ENCODE measurements around the gene BRME1. TPM values are rescaled to one million over a fixed set of nuclear protein-coding genes. Genes with fewer than 3 reads are reported as not detected.

The BRME1 gene
- total RNA-seq, 4 donors from 2014 or later: 0.66 to 3.0 (median 1.0) TPM; not detected in 1

- TF ChIP-seq CTCF (IDR thresholded peaks at IDR 0.05; ENCODE audit: low read depth): no peak
Measured at GRCh38 chr19:13914777-13915176, 8.9 kb upstream of the BRME1 start.

DNA sequence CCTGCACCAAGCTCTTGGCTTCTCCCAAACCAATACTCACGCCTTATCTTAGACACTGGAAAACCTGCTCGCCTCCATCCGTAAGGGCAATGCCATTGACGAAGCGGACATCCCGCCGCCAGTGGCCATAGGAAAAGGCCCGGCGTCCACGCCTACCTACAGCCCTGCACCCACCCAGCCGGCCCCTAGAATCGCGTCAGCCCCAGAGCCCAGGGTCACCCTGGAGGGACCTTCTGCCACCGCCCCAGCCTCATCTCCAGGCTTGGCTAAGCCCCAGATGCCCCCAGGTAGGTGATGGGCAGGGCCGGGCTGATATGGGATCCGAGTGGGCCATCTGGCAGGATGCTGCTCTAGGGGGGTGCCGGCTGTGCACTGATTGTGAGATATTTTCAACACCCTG, 7.4 kb upstream of the BRME1 start:
- no peak for TF ChIP-seq CTCF (IDR thresholded peaks at IDR 0.05; ENCODE audit: low read depth)

DNA sequence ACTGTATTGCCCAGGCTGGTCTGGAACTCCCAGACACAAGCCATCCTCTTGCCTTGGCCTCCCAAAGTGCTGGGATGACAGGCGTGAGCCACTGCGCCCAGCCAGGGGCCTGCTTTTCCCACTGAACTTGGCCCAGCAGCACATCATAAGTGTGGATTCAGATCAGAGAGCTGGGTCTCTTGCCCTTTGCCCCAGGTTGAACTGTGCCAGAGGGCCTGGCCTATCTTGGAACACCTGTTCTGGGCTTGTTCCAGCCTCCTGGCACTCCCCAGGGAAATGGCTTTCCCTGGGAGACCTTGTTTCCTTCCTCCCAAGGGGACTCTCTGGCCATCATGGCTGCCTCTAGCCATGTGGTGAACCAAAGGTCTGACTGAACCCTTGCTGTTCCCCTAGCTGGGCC, 3.5 kb upstream of the BRME1 start:
- no peak for TF ChIP-seq CTCF (IDR thresholded peaks at IDR 0.05; ENCODE audit: low read depth)

- no peak for TF ChIP-seq CTCF (IDR thresholded peaks at IDR 0.05; ENCODE audit: low read depth)
Measured at GRCh38 chr19:13908674-13909073, 2.8 kb upstream of the BRME1 start.

DNA sequence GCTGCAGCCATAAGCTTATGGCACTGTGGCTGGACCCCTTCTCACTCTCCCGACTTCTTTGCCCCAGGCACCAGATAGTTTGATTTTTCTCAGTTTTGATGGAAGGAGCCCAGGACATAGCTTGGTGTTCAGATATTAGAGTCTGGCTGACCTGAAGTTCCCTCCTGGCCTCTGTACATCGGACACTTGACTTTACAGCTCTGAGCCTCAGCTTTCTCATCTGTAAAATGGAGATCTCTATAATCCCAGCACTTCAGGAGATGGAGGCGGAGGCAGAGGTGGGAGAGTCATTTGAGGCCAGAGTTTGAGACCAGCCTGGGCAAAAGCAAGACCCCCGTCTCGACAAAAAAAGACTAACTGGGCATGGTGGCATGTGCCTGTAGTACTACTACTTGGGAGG, 993 bp upstream of the BRME1 start:
- no peak for TF ChIP-seq CTCF (IDR thresholded peaks at IDR 0.05; ENCODE audit: low read depth)

- no peak for TF ChIP-seq CTCF (IDR thresholded peaks at IDR 0.05; ENCODE audit: low read depth)
Measured at GRCh38 chr19:13906521-13906904, 596 bp upstream of the BRME1 start.

DNA sequence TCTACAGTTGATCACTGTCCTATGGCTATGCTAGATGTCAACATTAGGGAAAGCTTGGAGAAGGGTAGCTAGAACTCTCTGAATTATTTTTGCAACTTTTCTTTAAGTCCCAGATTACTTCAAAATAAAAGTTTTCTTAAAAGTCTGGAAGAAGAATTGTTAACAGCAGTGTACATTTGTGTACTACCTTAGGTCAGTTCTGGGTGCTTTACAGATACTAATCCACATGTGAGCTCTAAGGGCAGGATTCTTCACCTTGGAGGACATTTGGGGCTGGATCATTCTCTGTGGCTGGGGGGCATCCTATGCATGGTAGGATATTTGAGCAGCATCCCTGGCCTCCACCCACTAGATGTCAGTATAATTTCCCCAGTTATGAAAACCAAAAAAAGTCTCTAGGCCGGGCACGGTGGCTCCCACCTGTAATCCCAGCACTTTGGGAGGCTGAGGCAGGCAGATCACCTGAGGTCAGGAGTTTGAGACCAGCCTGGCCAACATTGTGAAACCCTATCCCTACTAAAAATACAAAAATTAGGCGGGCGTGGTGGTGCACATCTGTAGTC, 2.8 kb downstream of the BRME1 start:
- no peak for TF ChIP-seq CTCF (IDR thresholded peaks at IDR 0.05; ENCODE audit: low read depth)
